ENCODE results near the gene CBARP.

The CBARP gene

GRCh38 chr19:1237754-1238368 is at the start of gene CBARP:
Gene CBARP, minus strand, starts transcription at chr19:1238005. Its CDS starts 1,905 bp downstream, at chr19:1236100.
- H3K4me3 ChIP-seq (ENCODE audit: insufficient read length, low read depth), result peak within 1 kb of the TSS; percentile 72
- H3K4me1 ChIP-seq (ENCODE audit: insufficient read depth, insufficient read length), result peaks cover 36% of the 10 kb centered on the region
- DNase-seq (ENCODE audit: low read depth, low spot score), result no peak
- H3K9me3 ChIP-seq (ENCODE audit: insufficient read depth, low read length), result no peaks in the 10 kb centered on the region
- H3K9ac ChIP-seq (ENCODE audit: insufficient read length, low read depth), result peak within 1 kb of the TSS; percentile 90
- H3K27me3 ChIP-seq (ENCODE audit: insufficient read depth, insufficient read length), result peaks cover 14% of the 10 kb centered on the region
- H3K36me3 ChIP-seq (ENCODE audit: insufficient read depth, insufficient read length, low read length), result peaks cover 38% of the 10 kb centered on the region
- TF ChIP-seq YY1 (IDR thresholded peaks at IDR 0.05; ENCODE audit: insufficient read depth, insufficient read length), result no peak
- TF ChIP-seq ZNF274 (IDR thresholded peaks at IDR 0.05; ENCODE audit: low read depth, low read length), result no peak
- TF ChIP-seq SUZ12 (IDR thresholded peaks at IDR 0.05; ENCODE audit: extremely low read depth, insufficient read depth, insufficient read length), result no peak

- H3K27me3 ChIP-seq (ENCODE audit: insufficient read depth, insufficient read length), result peaks cover 10% of the 10 kb centered on the region
- H3K4me3 ChIP-seq (ENCODE audit: insufficient read length, low read depth), result peak overlapping the region; percentile 78
- peak overlapping the region; percentile 89 for H3K9ac ChIP-seq (ENCODE audit: insufficient read length, low read depth)
- peaks cover 40% of the 10 kb centered on the region for H3K4me1 ChIP-seq (ENCODE audit: insufficient read depth, insufficient read length)
- no peaks in the 10 kb centered on the region for H3K36me3 ChIP-seq (ENCODE audit: insufficient read depth, insufficient read length, low read length)
- no peak for TF ChIP-seq SUZ12 (IDR thresholded peaks at IDR 0.05; ENCODE audit: extremely low read depth, insufficient read depth, insufficient read length)
- no peak for TF ChIP-seq YY1 (IDR thresholded peaks at IDR 0.05; ENCODE audit: insufficient read depth, insufficient read length)
- TF ChIP-seq ZNF274 (IDR thresholded peaks at IDR 0.05; ENCODE audit: low read depth, low read length), result no peak
- no peaks in the 10 kb centered on the region for H3K9me3 ChIP-seq (ENCODE audit: insufficient read depth, low read length)
- DNase-seq (ENCODE audit: low read depth, low spot score), result no peak
Measured at GRCh38 chr19:1286487-1287353, 48.9 kb upstream of the CBARP start.

DNA sequence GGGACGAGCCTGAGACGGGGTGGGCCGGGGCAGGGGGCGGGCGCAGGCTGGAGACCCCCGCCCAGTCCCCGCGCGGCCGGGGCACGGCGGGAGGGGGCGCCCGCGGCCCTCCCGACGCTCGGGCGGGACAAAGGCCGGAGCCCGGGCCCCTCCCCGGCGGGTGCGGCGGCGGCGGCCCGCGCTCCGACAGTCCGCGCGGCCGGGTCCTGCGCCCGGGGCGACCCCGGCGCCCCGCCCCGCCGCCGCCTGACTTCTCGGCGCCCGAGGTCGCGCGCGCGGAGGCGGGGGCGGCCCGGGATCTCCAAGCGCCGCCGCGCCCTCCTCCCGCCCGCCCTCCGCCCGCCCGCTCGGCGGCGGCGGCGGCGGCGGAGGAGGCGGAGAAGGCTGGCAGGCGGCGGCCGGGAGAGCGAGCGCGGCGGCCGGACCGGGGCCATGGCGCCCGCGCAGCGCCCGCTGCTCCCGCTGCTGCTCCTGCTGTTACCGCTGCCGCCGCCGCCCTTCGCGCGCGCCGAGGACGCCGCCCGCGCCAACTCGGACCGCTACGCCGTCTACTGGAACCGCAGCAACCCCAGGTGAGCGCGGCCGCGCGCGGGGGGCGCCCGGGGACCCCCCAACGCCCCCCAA is 48.0 kb upstream of the CBARP start, which contains the start of gene EFNA2:
TSS of gene EFNA2 (plus strand) at position 137 of the 624 bp plus-strand sequence. CDS start at position 433, 296 bp downstream.
- Histone ChIP-seq H3K4me1 (ENCODE audit: insufficient read depth, insufficient read length) (peaks cover 32% of the 10 kb centered on the region), H3K27me3 (ENCODE audit: insufficient read depth, insufficient read length) (peaks cover 10% of the 10 kb centered on the region), H3K9me3 (ENCODE audit: insufficient read depth, low read length) (no peaks in the 10 kb centered on the region), H3K36me3 (ENCODE audit: insufficient read depth, insufficient read length, low read length) (peaks cover 2% of the 10 kb centered on the region), H3K4me3 (ENCODE audit: insufficient read length, low read depth) (peak within 1 kb of the TSS; percentile 78), H3K9ac (ENCODE audit: insufficient read length, low read depth) (peak within 1 kb of the TSS; percentile 89)
- TF ChIP-seq YY1 (IDR thresholded peaks at IDR 0.05; ENCODE audit: insufficient read depth, insufficient read length) (no peak), SUZ12 (IDR thresholded peaks at IDR 0.05; ENCODE audit: extremely low read depth, insufficient read depth, insufficient read length) (no peak), ZNF274 (IDR thresholded peaks at IDR 0.05; ENCODE audit: low read depth, low read length) (no peak)
- DNase-seq (ENCODE audit: low read depth, low spot score), result no peak

DNA sequence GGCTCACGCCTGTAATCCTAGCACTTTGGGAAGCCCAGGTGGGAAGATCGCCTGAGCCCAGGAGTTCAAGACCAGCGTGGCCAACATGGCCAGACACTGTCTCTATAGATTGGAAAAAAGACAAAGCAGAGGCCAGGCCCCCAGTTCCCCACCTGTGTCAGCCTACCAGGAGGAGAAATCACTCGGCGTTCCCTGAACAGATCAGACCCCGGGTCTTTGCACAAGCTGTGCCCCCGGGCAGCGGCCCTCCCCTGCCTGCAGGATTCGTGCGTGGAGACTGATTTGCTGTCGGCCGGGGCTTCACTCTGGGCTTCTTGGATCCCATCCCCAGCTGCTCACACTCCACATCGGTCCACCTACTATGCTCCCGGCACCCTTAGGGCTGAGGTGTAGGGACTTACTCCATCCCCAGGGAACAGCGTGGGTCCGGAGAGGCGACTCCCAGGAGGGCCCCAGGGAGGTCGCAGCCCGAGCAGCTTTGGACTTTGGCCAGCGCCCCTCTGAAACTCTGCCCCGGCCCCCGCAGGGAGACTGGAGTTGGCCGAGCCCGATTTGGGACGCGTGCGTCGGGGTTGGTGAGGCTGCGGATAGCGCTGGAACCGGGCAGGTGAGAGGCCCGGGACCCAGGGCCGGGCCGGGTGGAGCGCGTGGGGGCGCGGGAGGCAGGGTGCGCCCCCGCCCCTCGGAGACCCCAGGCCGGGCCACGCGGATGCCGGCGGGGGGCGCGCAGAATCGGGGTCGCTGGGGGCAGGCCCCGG is 47.4 kb upstream of the CBARP start:
- peaks cover 10% of the 10 kb centered on the region for H3K27me3 ChIP-seq (ENCODE audit: insufficient read depth, insufficient read length)
- peaks cover 26% of the 10 kb centered on the region for H3K4me1 ChIP-seq (ENCODE audit: insufficient read depth, insufficient read length)
- peak overlapping the region; percentile 77 for H3K9ac ChIP-seq (ENCODE audit: insufficient read length, low read depth)
- no peaks in the 10 kb centered on the region for H3K9me3 ChIP-seq (ENCODE audit: insufficient read depth, low read length)
- no peak for DNase-seq (ENCODE audit: low read depth, low spot score)
- H3K4me3 ChIP-seq (ENCODE audit: insufficient read length, low read depth), result peak overlapping the region; percentile 30
- H3K36me3 ChIP-seq (ENCODE audit: insufficient read depth, insufficient read length, low read length), result peaks cover 9% of the 10 kb centered on the region
- no peak for TF ChIP-seq SUZ12 (IDR thresholded peaks at IDR 0.05; ENCODE audit: extremely low read depth, insufficient read depth, insufficient read length)
- no peak for TF ChIP-seq ZNF274 (IDR thresholded peaks at IDR 0.05; ENCODE audit: low read depth, low read length)
- TF ChIP-seq YY1 (IDR thresholded peaks at IDR 0.05; ENCODE audit: insufficient read depth, insufficient read length), result no peak

- Histone ChIP-seq H3K9me3 (ENCODE audit: insufficient read depth, low read length) (no peaks in the 10 kb centered on the region), H3K9ac (ENCODE audit: insufficient read length, low read depth) (peak overlapping the region; percentile 77), H3K4me3 (ENCODE audit: insufficient read length, low read depth) (no peak overlapping the region), H3K36me3 (ENCODE audit: insufficient read depth, insufficient read length, low read length) (peaks cover 16% of the 10 kb centered on the region), H3K27me3 (ENCODE audit: insufficient read depth, insufficient read length) (peaks cover 10% of the 10 kb centered on the region), H3K4me1 (ENCODE audit: insufficient read depth, insufficient read length) (peaks cover 24% of the 10 kb centered on the region)
- TF ChIP-seq YY1 (IDR thresholded peaks at IDR 0.05; ENCODE audit: insufficient read depth, insufficient read length), result no peak
- TF ChIP-seq SUZ12 (IDR thresholded peaks at IDR 0.05; ENCODE audit: extremely low read depth, insufficient read depth, insufficient read length), result no peak
- TF ChIP-seq ZNF274 (IDR thresholded peaks at IDR 0.05; ENCODE audit: low read depth, low read length), result no peak
- no peak for DNase-seq (ENCODE audit: low read depth, low spot score)
Measured at GRCh38 chr19:1284293-1284978, 46.6 kb upstream of the CBARP start.

DNA sequence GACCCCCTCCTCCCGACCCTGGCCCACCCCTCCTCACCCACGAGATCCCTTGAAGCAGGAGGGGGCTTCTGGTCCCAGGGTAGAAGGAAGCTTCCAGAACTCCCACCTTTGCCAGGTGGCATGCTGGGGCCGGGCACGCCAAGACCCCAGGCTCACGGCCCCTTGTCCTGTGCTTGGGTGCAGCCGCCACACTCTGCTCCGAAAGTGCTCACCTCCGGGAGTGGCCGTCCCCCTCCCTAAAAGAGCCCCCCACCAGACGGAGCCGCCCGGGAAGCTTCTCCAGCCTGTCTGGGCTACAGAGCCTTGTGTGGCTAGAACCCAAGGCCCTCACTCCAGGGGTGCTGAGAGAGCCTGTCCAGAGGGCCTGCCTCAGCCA is 46.1 kb upstream of the CBARP start:
- H3K36me3 ChIP-seq (ENCODE audit: insufficient read depth, insufficient read length, low read length), result peaks cover 21% of the 10 kb centered on the region
- no peak for DNase-seq (ENCODE audit: low read depth, low spot score)
- peaks cover 22% of the 10 kb centered on the region for H3K4me1 ChIP-seq (ENCODE audit: insufficient read depth, insufficient read length)
- H3K9ac ChIP-seq (ENCODE audit: insufficient read length, low read depth), result no peak overlapping the region
- peaks cover 10% of the 10 kb centered on the region for H3K27me3 ChIP-seq (ENCODE audit: insufficient read depth, insufficient read length)
- H3K4me3 ChIP-seq (ENCODE audit: insufficient read length, low read depth), result no peak overlapping the region
- TF ChIP-seq YY1 (IDR thresholded peaks at IDR 0.05; ENCODE audit: insufficient read depth, insufficient read length) (no peak), SUZ12 (IDR thresholded peaks at IDR 0.05; ENCODE audit: extremely low read depth, insufficient read depth, insufficient read length) (no peak), ZNF274 (IDR thresholded peaks at IDR 0.05; ENCODE audit: low read depth, low read length) (no peak)
- no peaks in the 10 kb centered on the region for H3K9me3 ChIP-seq (ENCODE audit: insufficient read depth, low read length)

All from NT2/D1 (cell line).